CD4-positive, alpha-beta memory T cell (primary cell): ENCODE results near the gene SPAG8. TPM values are rescaled to one million over a fixed set of nuclear protein-coding genes. Genes with fewer than 3 reads are reported as not detected.
A peak's percentile ranks its signal among the peaks of the same experiment; 100 is the strongest.

Experiments
- CTCF ChIA-PET: fragments of 350-600 bp; sonication (Branson Sonifier 250); formaldehyde crosslinking; loops from one replicate; lab custom pipeline; 2021; ENCODE audit warnings: inconsistent platforms; ENCODE audit not compliant: partially characterized antibody; lab: Charles Lee
- POLR2A ChIA-PET: fragments of 350-600 bp; sonication (Branson Sonifier 250); formaldehyde crosslinking; loops from one replicate; lab custom pipeline; 2021; ENCODE audit not compliant: partially characterized antibody; lab: Charles Lee
- DNase-seq, 5 donors: peaks; one replicate each; pipeline versions ENCODE4 v3.0.0 to v3.0.0-alpha.2; 2020 to 2022; ENCODE audit warnings: mixed read lengths in 1 of 5
- H3K27ac ChIP-seq: one replicate; pipeline ENCODE4 v1.7.0; 2013; ENCODE audit warnings: low read depth, low read length
- H3K27me3 ChIP-seq: 2 replicates; pipeline ENCODE4 v1.7.0; 2013; ENCODE audit warnings: mild to moderate bottlenecking, low read length, moderate library complexity; ENCODE audit not compliant: insufficient read depth
- H3K36me3 ChIP-seq: 2 replicates; pipeline ENCODE4 v1.7.0; 2013; ENCODE audit warnings: mild to moderate bottlenecking, low read length, moderate library complexity; ENCODE audit not compliant: insufficient read depth
- H3K4me1 ChIP-seq: 2 replicates; pipeline ENCODE4 v1.7.0; 2013; ENCODE audit warnings: mild to moderate bottlenecking, low read length, moderate library complexity; ENCODE audit not compliant: insufficient read depth
- H3K4me3 ChIP-seq, 2 donors: one replicate each; pipeline ENCODE4 v1.7.0; 2013; ENCODE audit warnings: low read length in 2 of 2, mild to moderate bottlenecking in 1 of 2
- H3K9me3 ChIP-seq, 2 donors: one replicate each; pipeline ENCODE4 v1.7.0; 2013; ENCODE audit warnings: low read length in 2 of 2, control low read depth in 1 of 2; ENCODE audit not compliant: control insufficient read depth in 1 of 2
- H3K27ac Mint-ChIP-seq, 7 donors: one replicate each; pipeline ENCODE4 v1.8.0; 2020 to 2021; ENCODE audit warnings: mixed read lengths in 7 of 7, mild to moderate bottlenecking in 6 of 7, inconsistent platforms in 3 of 7, moderate library complexity in 3 of 7
- H3K27me3 Mint-ChIP-seq, 2 donors: one replicate each; pipeline ENCODE4 v1.8.0; 2020 to 2021; ENCODE audit warnings: mixed read lengths in 2 of 2
- H3K36me3 Mint-ChIP-seq, 2 donors: one replicate each; pipeline ENCODE4 v1.8.0; 2020 to 2021; ENCODE audit warnings: mixed read lengths in 2 of 2, inconsistent platforms in 1 of 2, mild to moderate bottlenecking in 1 of 2
- H3K4me1 Mint-ChIP-seq, 4 donors: one replicate each; pipeline ENCODE4 v1.8.0; 2020 to 2021; ENCODE audit warnings: mixed read lengths in 4 of 4, mild to moderate bottlenecking in 1 of 4
- H3K4me3 Mint-ChIP-seq, 8 donors: one replicate each; pipeline ENCODE4 v1.8.0; 2020 to 2021; ENCODE audit warnings: mixed read lengths in 8 of 8, mild to moderate bottlenecking in 7 of 8, moderate library complexity in 6 of 8, inconsistent platforms in 3 of 8
- H3K9me3 Mint-ChIP-seq, 8 donors: one replicate each; pipeline ENCODE4 v1.8.0; 2020 to 2021; ENCODE audit warnings: mixed read lengths in 8 of 8, mild to moderate bottlenecking in 5 of 8, inconsistent platforms in 3 of 8, moderate library complexity in 1 of 8
- intact Hi-C: fragments of 100-400 bp; cut with micrococcal nuclease; formaldehyde crosslinking; loops from one replicate; pipeline ENCODE4 v1.15.1; 2023
- polyA plus RNA-seq, 2 donors: library from polyadenylated mRNA; unstranded; fragments of 300-500 nt; fragmentation: Illumina TruSeq; gene quantifications; one replicate each; pipeline ENCODE4 v1.2.3, GENCODE V29; 2021
- total RNA-seq, 2 experiments: library from RNA; stranded (reverse); gene quantifications; one replicate each; pipeline ENCODE4 v1.2.3, GENCODE V29; 2021

SPAG8 gene
- total and polyA plus RNA-seq, 4 experiments from 2014 or later = 1.0 to 5.7 (median 3.7) TPM

DNA sequence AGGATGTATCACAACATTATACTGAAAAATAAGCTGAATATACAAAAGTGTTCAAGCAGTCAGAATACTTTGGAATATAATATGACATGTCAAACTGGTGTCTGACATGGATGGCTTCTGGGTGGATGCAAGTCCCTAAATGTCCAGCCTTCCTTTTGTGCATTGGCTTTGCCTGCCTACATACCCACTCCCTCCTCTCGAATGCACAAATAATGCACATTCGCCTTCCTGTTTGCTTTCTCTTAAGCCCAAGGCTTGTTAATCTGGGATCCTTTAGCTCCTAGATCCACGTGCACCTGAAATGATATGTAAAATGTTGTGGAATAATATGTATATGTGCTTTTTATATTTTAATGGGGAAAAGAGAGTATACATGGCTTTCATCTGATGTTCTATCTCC lies 33.6 kb downstream of the SPAG8 start:
- no peaks in the 10 kb centered on the region for H3K27me3 Mint-ChIP-seq

DNA sequence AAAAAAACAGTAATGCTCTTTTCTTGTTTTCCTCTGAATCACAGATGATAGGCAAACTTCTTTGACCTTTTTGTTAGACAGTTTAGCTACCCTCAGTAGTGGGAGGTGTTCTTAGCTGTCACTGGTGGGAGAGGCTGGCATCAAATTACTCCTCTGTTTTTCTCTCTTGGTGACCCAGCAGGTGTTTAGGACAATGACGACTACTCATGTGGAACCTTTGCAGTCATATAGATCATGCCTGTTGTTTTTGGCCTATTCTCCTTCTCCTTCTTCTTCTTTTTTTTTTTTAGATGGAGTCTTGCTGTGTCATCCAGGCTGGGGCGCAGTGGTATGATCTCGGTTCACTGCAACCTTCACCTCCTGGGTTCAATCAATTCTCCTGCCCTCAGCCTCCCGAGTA lies 36.0 kb downstream of the SPAG8 start:
- Mint-ChIP-seq H3K4me3 (no peak overlapping the region), H3K4me1 (peaks cover 0 to 5% (median 4%) of the 10 kb centered on the region in 4 donors), H3K27ac (peak overlapping the region in 1 of 7 donors; percentile 70), H3K36me3 (peaks cover 11 to 16% of the 10 kb centered on the region in 2 donors), H3K27me3 (no peaks in the 10 kb centered on the region), H3K9me3 (no peaks in the 10 kb centered on the region)
- no peaks in the 10 kb centered on the region for H3K4me1 ChIP-seq
- H3K4me3 ChIP-seq = no peak overlapping the region
- no peak overlapping the region for H3K27ac ChIP-seq
- no peak for DNase-seq
- no peaks in the 10 kb centered on the region for H3K9me3 ChIP-seq
- CTCF ChIA-PET = interaction anchor here (1.0 to 2.1 kb wide), 4 partner anchors 14 to 82 kb away, joined by 3 to 5 read pairs (median 4); no protein-coding TSS in a partner anchor
- no peaks in the 10 kb centered on the region for H3K36me3 ChIP-seq
- intact Hi-C loops = no loop called here
- no peaks in the 10 kb centered on the region for H3K27me3 ChIP-seq
- POLR2A ChIA-PET = no interaction called here

More for the DNA sequence above, 33.6 kb downstream of the SPAG8 start:
- Mint-ChIP-seq H3K9me3 (peaks cover 0 to 2% (median 0%) of the 10 kb centered on the region in 8 donors), H3K36me3 (peaks cover 15 to 19% of the 10 kb centered on the region in 2 donors), H3K4me1 (peaks cover 0 to 5% (median 4%) of the 10 kb centered on the region in 4 donors), H3K4me3 (no peak overlapping the region), H3K27ac (no peak overlapping the region)
- DNase-seq = no peak
- ChIA-PET CTCF (interaction anchor here (2.2 kb wide), 1 partner anchor 12 kb away, joined by 11 read pairs; no protein-coding TSS in a partner anchor), POLR2A (no interaction called here)
- Histone ChIP-seq H3K9me3 (no peaks in the 10 kb centered on the region), H3K36me3 (peaks cover 3% of the 10 kb centered on the region), H3K4me3 (no peak overlapping the region), H3K27ac (no peak overlapping the region), H3K27me3 (no peaks in the 10 kb centered on the region), H3K4me1 (no peaks in the 10 kb centered on the region)
- intact Hi-C loops = no loop called here

DNA sequence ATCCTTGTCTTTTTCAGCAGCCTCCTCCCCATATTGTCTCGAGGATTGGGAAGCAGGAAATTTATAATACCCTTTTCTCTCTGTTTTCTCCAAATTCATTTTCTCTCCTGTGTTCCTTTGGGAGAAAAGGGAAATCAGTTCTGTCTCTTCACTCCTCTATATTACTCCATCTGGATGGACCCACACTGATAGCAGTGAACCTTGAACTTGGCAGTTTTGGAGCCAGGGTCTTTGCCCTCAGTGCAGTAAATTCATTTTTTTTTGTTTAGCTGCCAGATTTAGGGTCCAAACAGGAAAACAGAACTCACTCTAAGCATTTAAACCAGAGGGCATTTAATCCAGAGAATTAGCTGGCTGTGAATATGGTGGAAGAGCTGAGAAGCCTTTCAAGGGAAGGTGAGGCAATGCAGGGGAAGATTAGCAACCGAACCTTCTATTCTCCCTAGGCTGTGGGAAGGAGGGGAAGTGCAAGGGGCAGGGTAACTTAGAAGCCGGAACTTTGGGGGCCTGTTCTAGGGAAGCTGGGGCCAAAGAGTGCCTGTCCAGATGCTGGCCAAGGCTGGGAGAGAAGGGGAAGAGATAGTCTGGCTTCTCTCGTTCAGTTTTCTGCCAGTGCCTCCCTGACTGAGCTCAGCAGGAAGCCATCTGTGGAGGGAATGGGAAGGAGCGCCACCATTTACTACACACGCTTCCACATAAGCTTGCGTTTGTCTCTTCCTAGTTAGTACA lies 37.0 kb downstream of the SPAG8 start:
- Mint-ChIP-seq H3K36me3 (peaks cover 5 to 11% of the 10 kb centered on the region in 2 donors), H3K4me3 (peak overlapping the region in 1 of 8 donors; percentile 18), H3K9me3 (no peaks in the 10 kb centered on the region), H3K27ac (peak overlapping the region in 3 of 7 donors; percentile 62 to 72 (median 69)), H3K27me3 (no peaks in the 10 kb centered on the region), H3K4me1 (peaks cover 0 to 5% (median 3%) of the 10 kb centered on the region in 4 donors)
- Histone ChIP-seq H3K36me3 (no peaks in the 10 kb centered on the region), H3K27ac (no peak overlapping the region), H3K9me3 (no peaks in the 10 kb centered on the region), H3K4me3 (no peak overlapping the region), H3K27me3 (no peaks in the 10 kb centered on the region), H3K4me1 (peaks cover 3% of the 10 kb centered on the region)
- no peak for DNase-seq
- ChIA-PET CTCF (interaction anchor here (0.7 to 2.1 kb wide), 6 partner anchors 15 to 108 kb away, joined by 3 to 5 read pairs (median 4); no protein-coding TSS in a partner anchor), POLR2A (no interaction called here)
- intact Hi-C loops = no loop called here

DNA sequence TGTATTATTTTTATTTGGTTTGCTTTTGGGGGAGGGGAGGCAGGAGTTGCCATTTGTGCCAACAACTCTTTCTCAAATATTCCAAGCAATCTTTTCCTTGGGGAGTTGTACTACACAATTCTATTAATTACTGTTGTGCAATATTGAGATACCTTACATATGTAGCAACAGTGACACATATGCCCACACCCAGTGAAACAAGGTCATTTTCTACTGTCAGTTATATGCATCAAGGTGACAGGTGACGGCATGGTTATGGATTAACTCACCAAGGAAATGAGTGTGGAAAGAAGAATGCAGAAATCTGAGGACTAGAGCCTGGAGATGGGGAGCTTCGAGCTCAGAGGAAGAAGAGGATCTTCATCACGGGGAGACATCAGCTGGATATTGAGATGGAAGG lies 40.1 kb downstream of the SPAG8 start:
- no peak overlapping the region for H3K4me3 ChIP-seq
- CTCF ChIA-PET = interaction anchor here (0.9 to 3.8 kb wide), 6 partner anchors 15 to 131 kb away, joined by 3 to 25 read pairs (median 3); partner anchors contain the start of gene ARHGEF39
- Mint-ChIP-seq H3K4me3 (no peak overlapping the region), H3K27ac (no peak overlapping the region), H3K27me3 (no peaks in the 10 kb centered on the region), H3K36me3 (peaks cover 0 to 2% of the 10 kb centered on the region in 2 donors), H3K9me3 (no peaks in the 10 kb centered on the region), H3K4me1 (peaks cover 0 to 10% (median 6%) of the 10 kb centered on the region in 4 donors)
- no peak overlapping the region for H3K27ac ChIP-seq
- no peak for DNase-seq
- H3K4me1 ChIP-seq = peaks cover 3% of the 10 kb centered on the region
- H3K9me3 ChIP-seq = no peaks in the 10 kb centered on the region
- no peaks in the 10 kb centered on the region for H3K36me3 ChIP-seq
- intact Hi-C loops = no loop called here
- POLR2A ChIA-PET = no interaction called here
- no peaks in the 10 kb centered on the region for H3K27me3 ChIP-seq

DNA sequence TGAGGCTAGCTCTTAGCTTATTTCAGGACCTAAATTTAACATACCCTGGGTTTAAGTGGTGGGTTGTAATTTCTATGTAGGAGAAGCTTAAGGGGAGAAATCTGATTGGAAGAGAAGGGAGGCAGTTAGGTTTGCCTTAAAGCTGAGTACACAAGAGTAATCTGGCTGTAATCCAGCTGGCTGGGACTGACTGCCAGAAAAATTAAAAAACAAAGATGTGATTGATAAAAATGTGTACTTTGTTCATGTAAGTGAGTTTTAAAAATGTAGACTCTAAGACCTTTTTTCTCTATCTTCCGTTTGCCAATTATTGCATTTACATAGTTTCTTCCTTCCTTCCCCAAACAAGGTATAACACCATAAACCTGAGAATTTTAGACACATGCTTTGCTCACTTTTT lies 40.5 kb downstream of the SPAG8 start:
- no peak for DNase-seq
- H3K36me3 ChIP-seq = no peaks in the 10 kb centered on the region
- CTCF ChIA-PET = interaction anchor here (0.7 to 3.8 kb wide), 5 partner anchors 15 to 132 kb away, joined by 3 to 25 read pairs (median 3); no protein-coding TSS in a partner anchor
- H3K27me3 ChIP-seq = no peaks in the 10 kb centered on the region
- intact Hi-C loops = no loop called here
- H3K27me3 Mint-ChIP-seq = no peaks in the 10 kb centered on the region
- POLR2A ChIA-PET = interaction anchor here (0.8 kb wide), 1 partner anchor 40 kb away, joined by 3 read pairs; the partner anchor contains the start of gene TLN1
- H3K4me3 ChIP-seq = no peak overlapping the region
- H3K27ac Mint-ChIP-seq = no peak overlapping the region
- peaks cover 0 to 10% (median 6%) of the 10 kb centered on the region in 4 donors for H3K4me1 Mint-ChIP-seq
- H3K9me3 Mint-ChIP-seq = no peaks in the 10 kb centered on the region
- H3K4me1 ChIP-seq = peaks cover 3% of the 10 kb centered on the region
- H3K4me3 Mint-ChIP-seq = no peak overlapping the region
- peaks cover 0 to 2% of the 10 kb centered on the region in 2 donors for H3K36me3 Mint-ChIP-seq
- no peak overlapping the region for H3K27ac ChIP-seq
- no peaks in the 10 kb centered on the region for H3K9me3 ChIP-seq

DNA sequence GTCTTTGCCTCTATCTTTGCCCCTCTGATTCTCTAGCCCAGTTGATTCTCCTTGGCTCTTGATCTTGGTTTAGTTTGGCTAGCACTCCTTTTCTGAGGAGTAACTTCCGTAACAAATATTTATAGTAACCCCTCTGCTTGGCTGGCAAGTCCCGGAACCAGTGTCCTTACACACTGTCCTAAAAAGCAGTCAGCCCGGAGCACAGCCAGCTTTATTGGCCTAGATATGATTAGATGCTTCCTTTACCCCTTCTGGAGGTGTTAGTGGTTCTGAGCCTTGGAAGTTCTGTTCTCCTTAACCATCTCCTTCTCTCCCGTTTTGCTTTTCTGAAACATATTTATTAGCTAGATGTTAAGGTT lies 41.0 kb downstream of the SPAG8 start:
- DNase-seq = no peak
- no peaks in the 10 kb centered on the region for H3K27me3 ChIP-seq
- H3K36me3 Mint-ChIP-seq = peaks cover 0 to 2% of the 10 kb centered on the region in 2 donors
- no peaks in the 10 kb centered on the region for H3K27me3 Mint-ChIP-seq
- no peak overlapping the region for H3K27ac Mint-ChIP-seq
- ChIA-PET POLR2A (interaction anchor here (0.8 kb wide), 1 partner anchor 39 kb away, joined by 3 read pairs; the partner anchor contains the start of gene TLN1), CTCF (interaction anchor here (0.7 to 3.8 kb wide), 4 partner anchors 15 to 56 kb away, joined by 3 to 25 read pairs (median 4); no protein-coding TSS in a partner anchor)
- H3K4me3 Mint-ChIP-seq = no peak overlapping the region
- no peaks in the 10 kb centered on the region for H3K36me3 ChIP-seq
- no peak overlapping the region for H3K27ac ChIP-seq
- H3K4me3 ChIP-seq = no peak overlapping the region
- intact Hi-C loops = no loop called here
- H3K9me3 ChIP-seq = no peaks in the 10 kb centered on the region
- H3K4me1 ChIP-seq = peaks cover 3% of the 10 kb centered on the region
- H3K9me3 Mint-ChIP-seq = no peaks in the 10 kb centered on the region
- peaks cover 1 to 14% (median 6%) of the 10 kb centered on the region in 4 donors for H3K4me1 Mint-ChIP-seq

DNA sequence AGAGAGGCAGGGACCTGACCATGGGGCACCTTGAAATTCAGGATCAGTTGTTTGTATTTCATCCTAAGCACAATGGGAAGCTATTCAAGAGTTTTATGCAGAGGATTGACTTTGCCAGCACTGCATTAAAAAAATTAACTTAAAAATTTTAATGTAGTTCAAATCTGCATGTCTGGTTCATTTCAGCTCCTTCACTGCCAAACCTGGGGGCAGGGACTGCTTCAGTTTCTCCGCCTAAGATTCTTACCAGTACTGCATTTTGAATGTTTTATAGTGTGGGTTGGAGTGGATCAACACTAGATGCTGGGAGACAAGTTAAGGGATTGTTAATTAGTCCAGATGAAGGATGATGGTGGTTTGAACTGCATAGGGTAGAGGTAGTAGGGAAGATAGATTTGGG lies 42.3 kb downstream of the SPAG8 start:
- no peak overlapping the region for H3K4me3 ChIP-seq
- no peaks in the 10 kb centered on the region for H3K9me3 ChIP-seq
- ChIA-PET POLR2A (no interaction called here), CTCF (interaction anchor here (1.3 to 1.9 kb wide), 3 partner anchors 13 to 19 kb away, joined by 3 to 12 read pairs (median 5); no protein-coding TSS in a partner anchor)
- H3K36me3 ChIP-seq = no peaks in the 10 kb centered on the region
- no peak overlapping the region for H3K27ac ChIP-seq
- H3K9me3 Mint-ChIP-seq = no peaks in the 10 kb centered on the region
- H3K4me1 Mint-ChIP-seq = peaks cover 2 to 11% (median 6%) of the 10 kb centered on the region in 4 donors
- H3K4me1 ChIP-seq = peaks cover 3% of the 10 kb centered on the region
- peaks cover 0 to 3% of the 10 kb centered on the region in 2 donors for H3K36me3 Mint-ChIP-seq
- H3K27me3 ChIP-seq = no peaks in the 10 kb centered on the region
- intact Hi-C loops = no loop called here
- H3K4me3 Mint-ChIP-seq = no peak overlapping the region
- H3K27ac Mint-ChIP-seq = no peak overlapping the region
- H3K27me3 Mint-ChIP-seq = no peaks in the 10 kb centered on the region
- DNase-seq = no peak
